H1 (cell line): ENCODE measurements around the gene PLXND1. TPM values are rescaled to one million over a fixed set of nuclear protein-coding genes. Genes with fewer than 3 reads are reported as not detected.

ENCODE experiments used
- CTCF ChIA-PET: fragments of 300-600 bp; sonication (Branson Sonifier 250); formaldehyde crosslinking; loops from one replicate; lab custom pipeline; 2021; ENCODE audit not compliant: partially characterized antibody; lab: Charles Lee
- POLR2A ChIA-PET: fragments of 300-600 bp; sonication (Branson Sonifier 250); formaldehyde crosslinking; loops from one replicate; lab custom pipeline; 2021; ENCODE audit warnings: inconsistent platforms; ENCODE audit not compliant: partially characterized antibody; lab: Charles Lee
- DNase-seq, 2 experiments: peaks; one replicate each; pipeline versions ENCODE4 v3.0.0 to v3.0.0-alpha.2; 2010 to 2022; ENCODE audit warnings: low spot score in 2 of 2, low read depth in 1 of 2, mixed read lengths in 1 of 2
- FAIRE-seq: peaks from 2 replicates; lab custom pipeline; 2011; peaks lifted over from hg19 to GRCh38; lab: Jason Lieb, UNC
- H2AFZ ChIP-seq: 2 replicates; pipeline ENCODE4 v1.8.1; 2012; ENCODE audit warnings: low read length, inconsistent platforms
- H2AK5ac ChIP-seq: 2 replicates; pipeline ENCODE4 v1.6.1; 2013; ENCODE audit warnings: low read depth, low read length
- H2BK120ac ChIP-seq: replicated peaks from 2 replicates; pipeline ENCODE3; 2013; ENCODE audit warnings: low read depth, low read length, inconsistent platforms
- H2BK12ac ChIP-seq: 2 replicates; pipeline ENCODE4 v1.6.1; 2013; ENCODE audit warnings: low read depth, low read length
- H2BK15ac ChIP-seq: 2 replicates; pipeline ENCODE4 v1.6.1; 2013; ENCODE audit warnings: low read length
- H2BK20ac ChIP-seq: 2 replicates; pipeline ENCODE4 v1.6.1; 2013; ENCODE audit warnings: low read length
- H2BK5ac ChIP-seq: 2 replicates; pipeline ENCODE4 v1.6.1; 2013; ENCODE audit warnings: low read depth, low read length
- H3K14ac ChIP-seq: 2 replicates; pipeline ENCODE4 v1.6.1; 2013; ENCODE audit warnings: inconsistent platforms; ENCODE audit not compliant: insufficient read length
- H3K18ac ChIP-seq: 2 replicates; pipeline ENCODE4 v1.6.1; 2013; ENCODE audit warnings: low read length; ENCODE audit errors: extremely low read depth
- H3K23ac ChIP-seq: 2 replicates; pipeline ENCODE4 v1.6.1; 2013; ENCODE audit warnings: inconsistent platforms; ENCODE audit not compliant: insufficient read length
- H3K23me2 ChIP-seq: 2 replicates; pipeline ENCODE4 v1.6.1; 2013; ENCODE audit warnings: low read depth, low read length
- H3K27ac ChIP-seq: 2 replicates; pipeline ENCODE4 v1.6.1; 2011; ENCODE audit warnings: low read depth, low read length, inconsistent platforms
- H3K27me3 ChIP-seq, 4 experiments: replicated peaks in 1 of 4; 1 replicate in 1 of 4; 2 replicates in 3 of 4; pipeline versions ENCODE4 v1.6.1 to v1.8.1; 2011 to 2013; ENCODE audit warnings: low read length in 3 of 4, mild to moderate bottlenecking in 3 of 4, inconsistent platforms in 2 of 4, mixed read lengths in 2 of 4, moderate library complexity in 1 of 4; ENCODE audit not compliant: control insufficient read depth in 3 of 4, insufficient read depth in 3 of 4; ENCODE audit errors: extremely low read depth in 1 of 4
- H3K36me3 ChIP-seq, 4 experiments: 2 replicates each; pipeline versions ENCODE4 v1.6.1 to v1.8.1; 2011 to 2013; ENCODE audit warnings: mild to moderate bottlenecking in 4 of 4, low read length in 3 of 4, moderate library complexity in 2 of 4, control low read depth in 1 of 4, inconsistent platforms in 1 of 4; ENCODE audit not compliant: insufficient read depth in 4 of 4, control insufficient read depth in 2 of 4
- H3K4ac ChIP-seq: replicated peaks from 2 replicates; pipeline ENCODE3; 2013; ENCODE audit warnings: low read length, low read depth, mixed read lengths, inconsistent platforms; ENCODE audit not compliant: insufficient read length
- H3K4me1 ChIP-seq, 4 experiments: replicated peaks in 1 of 4; 1 replicate in 1 of 4; 2 replicates in 3 of 4; pipeline versions ENCODE4 v1.6.1 to v1.8.1; 2011 to 2013; ENCODE audit warnings: low read length in 3 of 4, inconsistent platforms in 2 of 4, mixed read lengths in 1 of 4; ENCODE audit not compliant: insufficient read depth in 4 of 4, control insufficient read depth in 3 of 4
- H3K4me2 ChIP-seq, 2 experiments: 2 replicates each; pipeline versions ENCODE4 v1.6.1 to v1.8.1; 2011 to 2013; ENCODE audit warnings: low read depth in 2 of 2, low read length in 2 of 2, control low read depth in 1 of 2, inconsistent platforms in 1 of 2, mild to moderate bottlenecking in 1 of 2; ENCODE audit not compliant: insufficient read depth in 1 of 2
- H3K4me3 ChIP-seq, 4 experiments: fragments of 200-600, 300-600 bp in 1 of 4; sonication (generic), shearing (Covaris generic), sonication (Bioruptor Twin) in 1 of 4; 2 replicates each; pipeline versions ENCODE4 v1.5.1 to v1.8.1; 2011 to 2016; ENCODE audit warnings: low read length in 4 of 4, low read depth in 3 of 4, control low read depth in 2 of 4, inconsistent platforms in 2 of 4, mild to moderate bottlenecking in 2 of 4, mixed read lengths in 1 of 4, moderate library complexity in 1 of 4; ENCODE audit not compliant: insufficient read depth in 2 of 4; ENCODE audit errors: extremely low read depth in 1 of 4
- H3K56ac ChIP-seq: replicated peaks from 2 replicates; pipeline ENCODE3; 2013; ENCODE audit warnings: low read depth, mild to moderate bottlenecking, mixed read lengths, low read length, inconsistent platforms; ENCODE audit not compliant: insufficient read length
- H3K79me1 ChIP-seq: 2 replicates; pipeline ENCODE4 v1.6.1; 2013; ENCODE audit warnings: low read depth, low read length, control low read depth
- H3K79me2 ChIP-seq, 2 experiments: 2 replicates each; pipeline versions ENCODE4 v1.6.1 to v1.8.1; 2012 to 2013; ENCODE audit warnings: low read length in 2 of 2, mild to moderate bottlenecking in 2 of 2, inconsistent platforms in 1 of 2; ENCODE audit not compliant: insufficient read depth in 2 of 2, control insufficient read depth in 1 of 2
- H3K9ac ChIP-seq, 4 experiments: replicated peaks in 1 of 4; 1 replicate in 1 of 4; 2 replicates in 3 of 4; pipeline versions ENCODE4 v1.6.1 to v1.8.1; 2011 to 2013; ENCODE audit warnings: low read depth in 3 of 4, low read length in 3 of 4, control low read depth in 2 of 4, mild to moderate bottlenecking in 2 of 4, moderate library complexity in 2 of 4, inconsistent platforms in 1 of 4; ENCODE audit errors: extremely low read depth in 1 of 4
- H3K9me3 ChIP-seq, 2 experiments: 2 replicates each; pipeline versions ENCODE4 v1.6.1 to v1.8.1; 2012 to 2013; ENCODE audit warnings: mild to moderate bottlenecking in 2 of 2, moderate library complexity in 2 of 2, control low read depth in 1 of 2, inconsistent platforms in 1 of 2, low read depth in 1 of 2, low read length in 1 of 2, mixed read lengths in 1 of 2; ENCODE audit not compliant: insufficient read depth in 2 of 2
- H4K20me1 ChIP-seq, 2 experiments: replicated peaks in 1 of 2; 2 replicates each; pipeline versions ENCODE3 to v1.8.1; 2011 to 2013; ENCODE audit warnings: inconsistent platforms in 2 of 2, low read length in 2 of 2, mild to moderate bottlenecking in 1 of 2; ENCODE audit not compliant: insufficient read depth in 2 of 2, control insufficient read depth in 1 of 2
- H4K5ac ChIP-seq: 2 replicates; pipeline ENCODE4 v1.6.1; 2013; ENCODE audit warnings: low read length, low read depth, mixed read lengths, inconsistent platforms; ENCODE audit not compliant: insufficient read length
- H4K8ac ChIP-seq: 2 replicates; pipeline ENCODE4 v1.8.0; 2013; ENCODE audit warnings: mild to moderate bottlenecking, moderate library complexity, low read length, inconsistent platforms; ENCODE audit not compliant: insufficient read depth; ENCODE audit errors: extremely low read depth
- H4K91ac ChIP-seq: replicated peaks from 2 replicates; pipeline ENCODE3; 2013; ENCODE audit warnings: low read length, mixed read lengths, inconsistent platforms; ENCODE audit not compliant: insufficient read length
- BCL11A ChIP-seq, 2 experiments: IDR thresholded peaks; one replicate each; pipeline ENCODE4 v1.6.1; 2011; ENCODE audit warnings: low read depth in 2 of 2, low read length in 2 of 2, mild to moderate bottlenecking in 2 of 2
- CTBP2 ChIP-seq: IDR thresholded peaks from 2 replicates; pipeline ENCODE4 v1.7.0; 2011; ENCODE audit warnings: borderline replicate concordance, mild to moderate bottlenecking, moderate library complexity, mixed read lengths, low read length; ENCODE audit not compliant: insufficient read depth, insufficient read length
- E2F6 ChIP-seq: IDR thresholded peaks from 2 replicates; pipeline ENCODE4 v1.6.1; 2012; ENCODE audit warnings: inconsistent platforms
- JUN ChIP-seq: IDR thresholded peaks from 2 replicates; pipeline ENCODE4 v1.6.1; 2011; ENCODE audit warnings: low read depth, mild to moderate bottlenecking, improper control_type of control experiment, low read length
- SIN3A ChIP-seq, 2 experiments: IDR thresholded peaks in 1 of 2; conservative IDR thresholded peaks in 1 of 2; 2 replicates each; pipeline ENCODE4 v1.6.1; 2011 to 2012; ENCODE audit warnings: low read length in 2 of 2, improper control_type of control experiment in 1 of 2, low read depth in 1 of 2, mild to moderate bottlenecking in 1 of 2
- SP2 ChIP-seq: IDR thresholded peaks from 2 replicates; pipeline ENCODE4 v1.6.1; 2012; ENCODE audit warnings: mild to moderate bottlenecking, low read length, inconsistent platforms
- SRF ChIP-seq: IDR thresholded peaks from 2 replicates; pipeline ENCODE4 v1.6.1; 2011; ENCODE audit warnings: mild to moderate bottlenecking, low read depth, low read length, moderate library complexity
- TAF7 ChIP-seq: optimal IDR thresholded peaks from 2 replicates; pipeline ENCODE3; 2011; ENCODE audit warnings: low read depth, mild to moderate bottlenecking, inconsistent platforms, low read length, moderate library complexity, borderline replicate concordance
- WGBS, 2 experiments: shearing (Covaris generic) in 1 of 2; methylation state at CpG; one replicate each; pipeline versions ENCODE4 v1.1.6 to v1.1.7; 2013 to 2015; ENCODE audit warnings: low lambda C conversion rate in 2 of 2, mixed read lengths in 2 of 2, inconsistent platforms in 1 of 2, low coverage in 1 of 2, missing lambda C conversion rate in 1 of 2; ENCODE audit not compliant: insufficient replicate concordance in 2 of 2, insufficient coverage in 1 of 2, insufficient read length in 1 of 2; ENCODE audit errors: extremely low coverage in 1 of 2, missing lambda C conversion rate in 1 of 2; 5-methylcytosine and 5-hydroxymethylcytosine counted together
- polyA plus RNA-seq, 7 experiments: library from polyadenylated mRNA; depleted of rRNA in 3 of 7; stranded (reverse) in 5 of 7; unstranded in 2 of 7; fragments of >200 nt in 5 of 7; fragments of 200-250 nt in 2 of 7; gene quantifications; 1 replicate in 5 of 7; 2 replicates in 1 of 7; 4 replicates in 1 of 7; pipeline versions ENCODE4 v1.2.1 to v1.2.3, GENCODE V29; 2011 to 2013; ENCODE audit warnings: missing spikeins in 2 of 7, mixed read lengths in 2 of 7
- total RNA-seq: library from RNA; stranded (reverse); fragmentation: NEBNext Ultra II Directional; extraction: Animal tissue kit (Norgen Biotek cat#: 25700); gene quantifications from 2 replicates; pipeline ENCODE4 v1.2.1, GENCODE V29; 2021

Gene PLXND1
- total and polyA plus RNA-seq, 2 of the 8 experiments (the other 6 are each of a cell fraction or from before 2014, with no cell fraction given) = 17.7 to 66.4 TPM

GRCh38 chr3:129577925-129578786 is 28.3 kb downstream of the PLXND1 start:
- DNase-seq (no peak), FAIRE-seq (no peak)
- no peak overlapping the region for H2BK12ac ChIP-seq
- no peaks in the 10 kb centered on the region for H3K23me2 ChIP-seq
- no peak overlapping the region for H2AFZ ChIP-seq
- H3K79me2 ChIP-seq = no peaks in the 10 kb centered on the region
- H3K27ac ChIP-seq = no peak overlapping the region
- H3K4ac ChIP-seq = no peak overlapping the region
- no peak overlapping the region for H3K56ac ChIP-seq
- H3K14ac ChIP-seq = no peak overlapping the region
- no peak overlapping the region for H2BK120ac ChIP-seq
- ChIA-PET POLR2A (no interaction called here), CTCF (interaction anchor here (1.5 to 5.1 kb wide), 5 partner anchors 9 to 364 kb away, joined by 6 to 19 read pairs (median 10); no protein-coding TSS in a partner anchor)
- H2BK15ac ChIP-seq = no peak overlapping the region
- peaks cover 0 to 1% of the 10 kb centered on the region in 2 experiments for H4K20me1 ChIP-seq
- H3K9ac ChIP-seq = no peak overlapping the region
- whole genome bisulfite sequencing, 2 experiments = 90% methylated on average over 20 of the region's 21 CpGs; no CpG with 5 or more reads in 1 of the 2 experiments
- TF ChIP-seq CTBP2 (no peak), BCL11A (IDR thresholded peaks at IDR 0.05; ENCODE audit: low read depth in 2 of 2, low read length in 2 of 2) (no peak), SP2 (no peak), SRF (no peak), TAF7 (no peak), SIN3A (conservative IDR thresholded peaks at IDR 0.05 in 1 of 2, IDR thresholded peaks at IDR 0.05 in 1 of 2; ENCODE audit: low read depth in 1 of 2, low read length in 2 of 2) (no peak), JUN (no peak), E2F6 (no peak)
- 0 out of 2 replicates have a peak, but pooled peaks cover 2% of the 10 kb centered on the region for H3K79me1 ChIP-seq
- no peak overlapping the region for H2BK20ac ChIP-seq
- no peak overlapping the region for H3K4me3 ChIP-seq
- no peaks in the 10 kb centered on the region for H3K36me3 ChIP-seq
- peak overlapping the region; percentile 17; the same call in 1 of the 2 replicates for H4K8ac ChIP-seq
- H3K23ac ChIP-seq = no peak overlapping the region
- H4K5ac ChIP-seq = no peak overlapping the region
- H3K4me1 ChIP-seq = peaks cover 0 to 14% (median under 1%) of the 10 kb centered on the region in 4 experiments; a peak in 4 of 7 replicates
- no peak overlapping the region for H3K4me2 ChIP-seq
- H3K27me3 ChIP-seq = no peaks in the 10 kb centered on the region
- no peak overlapping the region for H2AK5ac ChIP-seq
- no peak overlapping the region for H4K91ac ChIP-seq
- no peak overlapping the region for H3K18ac ChIP-seq
- H3K9me3 ChIP-seq = no peaks in the 10 kb centered on the region
- H2BK5ac ChIP-seq = no peak overlapping the region
